Right ventricle myocardium inferior (tissue), 1 donor: Measurements from ENCODE around the gene DNMT1. TPM values are rescaled to one million over a fixed set of nuclear protein-coding genes. Genes with fewer than 3 reads are reported as not detected.
"Not testable (repeated sequence)": the region's sequence is repeated elsewhere in the genome, so short reads cannot be mapped to it uniquely, and the experiment has no call there.

ENCODE experiments used
- ATAC-seq: fragments of 200-7000 bp; cut with Tn5 transposase; one replicate; pipeline ENCODE4 v1.9.1; 2020; ENCODE audit warnings: mild to moderate bottlenecking, moderate library complexity
- DNase-seq: peaks from one replicate; pipeline ENCODE4 v3.0.0; 2021; ENCODE audit errors: missing footprints
- intact Hi-C: fragments of 100-400 bp; cut with DNase I; formaldehyde crosslinking; loops from one replicate; pipeline ENCODE4 v1.11.0; 2022
- total RNA-seq: library from RNA; stranded (reverse); fragmentation: NEBNext Ultra II Directional; extraction: Animal tissue kit (Norgen Biotek cat#: 25700); gene quantifications from one replicate; pipeline ENCODE4 v1.2.1, GENCODE V29; 2021
- donor health status: DM: no; HTN: yes; CAD: no; lungs with severe emphysema.

The DNMT1 gene
- total RNA-seq, 1 donor from 2014 or later = 26.0 TPM

DNA sequence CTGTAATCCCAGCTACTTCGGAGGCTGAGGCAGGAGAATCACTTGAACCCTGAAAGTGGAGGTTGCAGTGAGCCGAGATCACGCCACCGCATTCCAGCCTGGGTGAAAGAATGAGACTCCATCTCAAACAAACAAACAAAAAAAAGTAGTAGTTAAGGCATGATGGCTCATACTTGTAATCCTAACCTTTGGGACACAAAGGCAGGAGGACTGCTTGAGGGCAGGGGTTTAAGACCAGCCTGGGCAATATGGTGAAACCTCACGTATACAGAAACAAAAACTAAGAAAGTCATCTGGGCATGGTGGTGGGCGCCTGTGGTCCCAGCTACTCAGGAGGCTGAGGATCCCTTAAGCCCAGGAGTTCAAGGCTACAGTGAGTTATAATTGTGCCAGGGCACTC lies 1.8 kb downstream of the DNMT1 start:
- DNase-seq = no peak
- ATAC-seq = no peak
- intact Hi-C loops = loop anchor here (5.0 kb wide), 1 partner anchor 44 kb away; no protein-coding TSS in a partner anchor

DNA sequence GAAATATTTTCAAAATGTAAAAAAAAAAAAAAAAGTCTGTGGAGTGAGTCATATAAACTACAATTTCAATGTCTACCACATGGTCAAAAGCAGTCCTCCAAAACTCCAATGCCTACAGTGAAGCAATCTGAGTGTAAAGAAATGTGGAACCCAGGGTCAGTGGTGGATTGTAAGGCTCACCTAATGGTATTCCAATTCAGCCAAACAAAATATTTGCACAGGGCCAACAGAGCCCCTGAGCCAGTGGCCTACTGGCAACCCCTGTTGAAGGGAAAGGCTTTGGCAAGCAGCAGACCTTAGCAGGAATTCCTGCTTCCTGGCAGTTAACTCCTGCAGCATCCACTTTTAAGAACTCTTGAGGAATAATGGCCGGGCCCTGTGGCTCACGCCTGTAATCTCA lies 3.4 kb downstream of the DNMT1 start:
- intact Hi-C loops = loop anchor here (5.0 kb wide), 1 partner anchor 46 kb away; no protein-coding TSS in a partner anchor
- DNase-seq (no peak), ATAC-seq (no peak)

DNA sequence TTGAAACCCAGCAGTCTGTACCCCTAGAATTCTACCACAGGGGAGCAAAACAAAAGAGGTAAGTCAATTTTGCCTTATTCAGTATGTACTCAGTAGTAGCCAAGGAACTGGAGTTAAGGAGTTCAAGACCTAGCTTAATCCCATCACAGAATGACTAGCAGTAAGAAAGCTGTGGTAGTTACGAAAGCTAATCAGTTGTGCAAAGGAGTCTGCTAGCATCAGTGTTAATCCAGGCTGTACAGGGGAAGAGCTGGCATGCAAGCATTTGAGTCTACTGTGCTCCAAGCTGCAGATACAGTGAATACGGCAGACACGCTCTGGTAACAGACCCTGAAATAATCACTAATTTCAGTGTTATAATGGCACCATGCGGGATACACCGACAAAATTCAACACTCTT lies 4.7 kb downstream of the DNMT1 start:
- DNase-seq (no peak), ATAC-seq (no peak)
- intact Hi-C loops = loop anchor here (5.0 kb wide), 1 partner anchor 47 kb away; no protein-coding TSS in a partner anchor

GRCh38 chr19:10189616-10190015 lies 5.1 kb downstream of the DNMT1 start:
- intact Hi-C loops = loop anchor here (5.0 kb wide), 1 partner anchor 48 kb away; no protein-coding TSS in a partner anchor
- no peak for ATAC-seq
- DNase-seq = no peak

- ATAC-seq (no peak), DNase-seq (no peak)
- intact Hi-C loops = no loop called here
Observed at GRCh38 chr19:10187315-10187714, 7.4 kb downstream of the DNMT1 start.

DNA sequence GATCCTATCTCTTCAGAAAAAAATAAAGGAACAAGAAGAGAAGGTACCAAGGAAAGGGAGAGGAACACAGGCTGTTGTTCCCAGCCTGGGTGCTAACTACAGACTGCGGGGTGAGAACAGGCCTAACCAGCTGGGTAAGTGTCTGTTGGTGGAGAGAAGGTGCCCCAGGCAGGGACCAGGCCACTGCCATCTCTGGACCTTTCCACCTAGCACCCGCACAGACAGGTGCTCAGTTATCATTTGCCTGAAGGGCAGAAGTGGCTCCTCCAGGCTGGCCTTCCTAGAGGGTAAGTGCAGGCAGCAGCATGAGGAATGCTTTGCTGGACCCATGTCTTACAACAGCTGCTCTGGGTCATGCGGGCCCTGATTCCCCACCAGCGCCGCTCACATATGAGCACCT lies 10.1 kb downstream of the DNMT1 start:
- ATAC-seq (no peak), DNase-seq (no peak)
- intact Hi-C loops = no loop called here

DNA sequence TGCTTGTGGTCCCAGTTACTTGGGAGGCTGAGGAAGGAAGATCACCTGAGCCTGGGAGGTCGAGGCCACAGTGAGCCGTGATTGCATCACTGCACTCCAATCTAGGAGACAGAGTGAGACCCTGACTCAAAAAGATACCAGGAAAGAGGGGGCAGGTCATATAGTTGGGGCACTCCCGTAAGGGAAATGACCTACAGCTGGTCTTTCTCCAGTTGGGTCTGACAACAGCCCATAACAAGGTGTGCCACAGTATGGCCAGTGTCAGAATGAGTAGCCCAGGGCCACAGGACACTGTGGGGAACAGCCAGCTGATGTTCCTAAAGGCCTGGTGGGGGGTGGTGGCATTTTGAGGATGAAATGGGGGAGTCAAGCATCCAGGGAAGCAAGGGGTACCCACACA lies 10.8 kb downstream of the DNMT1 start:
- intact Hi-C loops = no loop called here
- no peak for DNase-seq
- no peak for ATAC-seq

GRCh38 chr19:10182847-10183246 lies 11.9 kb downstream of the DNMT1 start:
- intact Hi-C loops = no loop called here
- ATAC-seq = no peak

GRCh38 chr19:10182076-10182475 lies 12.7 kb downstream of the DNMT1 start:
- intact Hi-C loops = no loop called here
- no peak for ATAC-seq
- no peak for DNase-seq

More at GRCh38 chr19:10182847-10183246, 11.9 kb downstream of the DNMT1 start:
- DNase-seq = no peak

- intact Hi-C loops = no loop called here
- no peak for DNase-seq
Observed at GRCh38 chr19:10180459-10180858, 14.3 kb downstream of the DNMT1 start.

DNA sequence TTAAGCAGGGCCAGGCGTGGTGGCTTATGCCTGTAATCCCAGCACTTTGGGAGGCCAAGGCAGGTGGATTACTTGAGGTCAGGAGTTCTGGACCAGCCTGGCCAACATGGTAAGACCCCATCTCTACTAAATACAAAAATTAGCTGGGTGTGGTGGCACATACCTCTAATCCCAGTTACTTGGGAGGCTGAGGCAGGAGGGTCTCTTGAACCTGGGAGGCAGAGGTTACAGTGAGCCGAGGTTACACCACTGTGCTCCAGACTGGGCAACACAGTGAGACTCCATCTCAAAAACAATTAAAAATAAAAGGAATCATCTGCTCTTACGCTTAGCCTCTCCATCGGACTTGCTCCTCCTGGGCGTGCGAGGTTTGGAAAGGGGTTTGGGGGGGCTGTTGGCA lies 14.7 kb downstream of the DNMT1 start:
- intact Hi-C loops, ATAC-seq, DNase-seq: not testable (repeated sequence)

More at GRCh38 chr19:10180459-10180858, 14.3 kb downstream of the DNMT1 start:
- ATAC-seq = no peak

DNA sequence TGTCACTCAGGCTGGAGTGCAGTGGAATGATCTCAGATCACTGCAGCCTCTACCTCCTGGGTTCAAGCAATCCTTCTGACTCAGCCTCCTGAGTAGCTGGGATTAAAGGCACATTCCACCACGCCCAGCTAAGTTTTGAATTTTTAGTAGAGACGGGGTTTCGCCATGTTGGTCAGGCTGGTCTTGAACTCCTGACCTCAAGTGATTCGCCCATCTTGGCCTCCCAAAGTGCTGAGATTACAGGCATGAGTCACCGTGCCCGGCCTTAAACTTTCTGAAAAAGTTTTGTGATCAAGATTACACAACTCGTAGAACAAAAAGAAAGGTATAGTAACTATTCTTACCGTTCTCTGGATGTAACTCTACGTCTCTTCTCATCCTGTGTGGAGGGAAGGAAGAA lies 21.2 kb downstream of the DNMT1 start:
- ATAC-seq (no peak), DNase-seq (no peak)
- intact Hi-C loops = no loop called here

GRCh38 chr19:10168386-10168948 lies 26.3 kb downstream of the DNMT1 start:
- no peak for ATAC-seq

DNA sequence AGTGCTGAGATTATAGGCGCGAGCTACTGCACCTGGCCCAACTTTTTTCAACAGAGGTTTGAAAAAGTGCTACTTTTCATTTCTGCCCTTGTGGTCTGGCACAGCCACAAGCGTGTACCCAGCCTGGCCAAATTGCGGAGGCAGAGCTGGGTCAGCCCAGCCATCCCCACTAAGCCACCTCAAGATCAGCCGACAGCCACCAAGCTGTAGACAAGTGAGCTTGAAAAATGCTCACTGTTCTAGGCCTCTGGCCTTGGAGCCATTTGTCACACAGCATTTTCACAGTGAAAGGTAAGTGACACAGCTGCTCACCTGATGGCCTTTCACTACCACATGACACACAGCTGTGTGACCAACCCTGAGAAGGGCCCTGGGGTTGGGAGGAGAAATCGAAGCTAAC lies 27.3 kb downstream of the DNMT1 start:
- intact Hi-C loops = no loop called here
- ATAC-seq (no peak), DNase-seq (no peak)

More at GRCh38 chr19:10168386-10168948, 26.3 kb downstream of the DNMT1 start:
- no peak for DNase-seq
- intact Hi-C loops = no loop called here

DNA sequence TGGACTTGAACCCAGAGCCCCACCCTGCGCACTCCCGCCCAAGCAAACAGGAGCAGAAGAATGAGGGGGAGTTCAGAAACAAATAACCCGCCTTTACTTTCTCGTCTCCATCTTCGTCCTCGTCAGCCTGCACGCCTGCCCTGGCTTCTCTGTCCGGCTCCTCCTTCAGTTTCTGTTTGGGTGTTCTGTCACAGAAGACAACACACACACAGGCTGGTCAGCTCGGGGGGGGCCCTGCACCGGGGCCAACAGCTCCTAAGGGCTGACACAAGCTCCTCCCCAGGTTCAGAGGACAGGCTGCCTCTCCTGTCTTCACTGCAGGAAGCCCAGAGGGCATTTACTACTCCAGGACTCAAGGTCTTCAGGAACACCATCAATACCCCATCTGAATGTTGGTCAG lies 28.3 kb downstream of the DNMT1 start:
- DNase-seq, intact Hi-C loops, ATAC-seq: not testable (repeated sequence)

DNA sequence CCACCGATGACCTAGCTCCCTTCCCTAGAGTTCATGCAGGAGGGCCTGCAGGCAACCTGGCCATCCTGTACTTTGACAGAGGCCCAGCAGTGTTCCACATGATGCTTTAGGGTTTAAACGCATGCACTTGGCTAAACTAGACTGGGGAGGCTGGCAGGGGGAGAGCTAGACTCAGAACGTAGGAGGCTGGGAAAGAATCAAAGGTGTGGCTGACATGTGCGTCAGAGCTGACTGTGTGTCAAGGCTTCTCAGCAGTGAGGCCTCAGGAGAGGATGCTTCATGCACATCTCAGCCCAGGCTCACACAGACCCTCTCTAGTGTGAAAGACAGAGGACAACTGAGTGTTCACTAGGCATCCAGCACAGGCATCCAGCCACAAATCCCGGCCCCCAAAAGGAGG lies 28.7 kb downstream of the DNMT1 start:
- no peak for DNase-seq
- intact Hi-C loops = no loop called here
- no peak for ATAC-seq

- DNase-seq (no peak), ATAC-seq (no peak)
- intact Hi-C loops = no loop called here
Observed at GRCh38 chr19:10163536-10163935, 31.2 kb downstream of the DNMT1 start.

GRCh38 chr19:10159610-10160009 lies 35.1 kb downstream of the DNMT1 start:
- intact Hi-C loops = no loop called here
- DNase-seq = no peak
- no peak for ATAC-seq

DNA sequence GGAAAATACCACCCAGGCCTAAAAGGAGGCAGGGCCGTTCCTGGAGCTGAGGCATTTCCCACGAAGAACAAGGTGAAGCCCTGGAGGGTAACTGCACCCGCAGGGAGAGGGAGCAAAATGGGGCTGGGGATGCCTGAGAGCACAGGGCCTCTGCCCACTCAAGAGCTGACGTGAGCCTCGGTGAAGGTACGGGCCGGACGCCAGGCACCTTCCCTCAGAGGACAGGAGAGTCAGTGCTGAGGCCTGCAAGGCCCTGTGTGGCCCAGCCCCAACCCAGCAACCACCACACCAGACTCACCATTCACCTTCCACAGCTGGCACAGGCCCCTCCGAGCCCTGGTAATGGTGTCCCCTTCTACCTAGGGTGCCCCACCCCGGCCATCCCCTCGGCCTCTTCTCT lies 36.3 kb downstream of the DNMT1 start:
- intact Hi-C loops = no loop called here
- no peak for DNase-seq
- ATAC-seq = no peak

- no peak for ATAC-seq
- DNase-seq = no peak
- intact Hi-C loops = no loop called here
Observed at GRCh38 chr19:10158071-10158470, 36.7 kb downstream of the DNMT1 start.

GRCh38 chr19:10155839-10156238 lies 38.9 kb downstream of the DNMT1 start:
- no peak for ATAC-seq
- intact Hi-C loops = no loop called here
- no peak for DNase-seq
